RPMI7951 (cell line): ENCODE data around the gene C1GALT1. TPM values are rescaled to one million over a fixed set of nuclear protein-coding genes. Genes with fewer than 3 reads are reported as not detected.
"Not testable (repeated sequence)": the region's sequence is repeated elsewhere in the genome, so short reads cannot be mapped to it uniquely, and the experiment has no call there.

Experiments used
- DNase-seq: peaks from one replicate; pipeline ENCODE4 v3.0.0-alpha.2; 2012; ENCODE audit warnings: low read depth
- total RNA-seq: library from RNA; depleted of rRNA; stranded (reverse); fragments of >200 nt; shearing (Covaris generic); gene quantifications from 2 replicates; pipeline ENCODE4 v1.2.3, GENCODE V29; 2014; rRNA removed

The C1GALT1 gene
- total RNA-seq = 44.9 and 60.0 TPM in 2 replicates

DNA sequence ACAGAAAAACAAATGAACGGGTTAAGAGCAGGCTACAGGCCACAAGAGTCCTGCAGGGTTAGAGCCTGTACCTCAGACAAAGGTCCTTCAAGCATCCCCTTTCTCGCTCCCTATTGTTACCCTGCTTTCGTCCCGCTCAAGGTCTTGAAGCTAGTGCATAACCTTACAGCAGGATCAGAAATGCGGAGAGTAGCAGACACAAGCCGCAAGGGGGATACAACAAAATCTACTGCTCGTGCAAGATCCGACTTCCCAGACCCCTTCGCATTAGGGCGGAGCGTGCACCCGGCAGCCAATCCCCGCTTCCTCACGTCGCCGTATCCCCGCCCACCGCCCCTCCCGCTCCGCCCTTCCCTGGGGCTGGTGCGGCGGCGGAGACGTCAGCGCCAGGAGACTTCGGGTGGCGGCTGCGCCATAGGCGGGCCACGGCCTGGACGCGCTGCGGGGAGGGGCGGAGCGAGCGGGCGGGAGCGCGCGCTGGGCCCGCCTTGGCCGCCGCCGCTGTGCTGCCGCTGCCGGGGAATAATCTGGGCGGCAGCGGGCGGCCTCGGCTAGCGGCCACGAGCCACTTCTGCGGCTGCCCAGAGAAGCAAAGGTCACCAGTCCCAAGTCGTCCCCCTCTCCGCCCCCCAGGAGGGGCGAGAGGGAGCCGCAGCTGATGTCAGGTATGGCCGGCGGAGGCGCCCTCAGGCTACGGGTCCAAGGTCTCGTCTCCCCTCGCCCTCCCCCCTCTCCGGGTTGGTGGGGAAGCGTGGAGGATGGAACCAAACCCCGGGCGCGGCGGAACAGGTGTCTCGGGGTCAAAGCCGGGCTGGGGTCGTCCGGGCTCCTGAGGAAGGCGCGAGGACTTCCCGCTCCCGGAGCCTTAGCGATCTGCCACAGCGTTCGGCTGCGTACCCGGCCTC is at the start of gene C1GALT1:
Gene C1GALT1, plus strand, starts transcription at position 389 of the 905 bp plus-strand sequence. CDS start 51,776 bp downstream, outside the sequence.
- peak; percentile 98 for DNase-seq

DNA sequence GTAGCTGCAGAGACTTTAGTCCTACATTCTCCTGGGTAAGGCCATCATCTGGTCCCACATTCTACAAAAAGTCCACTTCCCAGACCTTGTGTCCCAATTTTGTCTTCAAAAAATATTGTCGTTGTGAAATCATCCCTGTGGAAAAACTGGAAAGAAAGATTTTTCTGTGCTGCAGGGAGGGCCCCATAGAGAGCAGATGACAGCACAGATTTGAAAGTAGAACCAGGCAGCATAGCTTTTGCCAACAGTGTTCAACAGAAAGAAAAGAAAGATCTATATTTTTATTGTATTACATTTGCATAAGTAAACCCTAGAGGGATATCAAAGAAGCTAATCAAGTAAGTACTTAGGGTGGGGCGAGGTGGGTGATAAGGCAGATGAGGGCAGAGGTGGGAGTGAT is 48.3 kb upstream of the C1GALT1 start:
- DNase-seq = no peak

DNA sequence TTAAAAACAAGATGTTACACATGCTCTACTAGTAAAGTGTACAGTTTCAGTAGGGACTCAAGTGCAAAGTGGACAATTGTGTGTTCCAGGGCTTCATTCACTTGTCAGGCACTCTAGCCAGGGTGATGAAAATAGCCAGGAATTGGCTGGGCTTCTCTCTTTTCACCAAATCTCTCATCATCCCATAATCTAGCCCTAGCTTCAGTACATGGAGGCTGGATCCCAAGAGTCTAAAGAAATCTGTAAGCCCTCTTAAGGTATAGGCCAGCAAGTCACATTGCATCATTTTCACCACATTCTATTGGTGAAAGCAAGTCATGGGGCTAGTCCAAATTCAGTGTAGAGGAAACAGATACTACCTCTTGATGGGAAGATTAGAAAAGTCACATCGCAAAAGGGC is 47.3 kb upstream of the C1GALT1 start:
- no peak for DNase-seq

DNA sequence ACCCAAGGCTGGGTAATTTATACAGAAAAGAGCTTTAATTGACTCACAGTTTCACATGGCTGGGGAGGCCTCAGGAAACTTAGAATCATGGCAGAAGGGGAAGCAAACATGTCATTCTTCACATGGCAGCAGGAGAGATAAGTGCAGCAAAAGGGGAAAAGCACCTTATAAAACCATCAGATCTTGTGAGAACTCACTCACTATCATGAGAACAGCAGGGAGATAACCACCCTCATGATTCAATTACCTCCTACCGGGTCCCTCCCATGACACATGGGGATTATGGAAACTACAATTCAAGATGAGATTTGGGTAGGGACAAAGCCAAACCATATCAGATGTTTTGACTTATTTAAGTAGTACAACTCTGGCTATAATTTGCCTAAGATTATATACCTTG is 46.4 kb upstream of the C1GALT1 start:
- DNase-seq = not testable (repeated sequence)

DNA sequence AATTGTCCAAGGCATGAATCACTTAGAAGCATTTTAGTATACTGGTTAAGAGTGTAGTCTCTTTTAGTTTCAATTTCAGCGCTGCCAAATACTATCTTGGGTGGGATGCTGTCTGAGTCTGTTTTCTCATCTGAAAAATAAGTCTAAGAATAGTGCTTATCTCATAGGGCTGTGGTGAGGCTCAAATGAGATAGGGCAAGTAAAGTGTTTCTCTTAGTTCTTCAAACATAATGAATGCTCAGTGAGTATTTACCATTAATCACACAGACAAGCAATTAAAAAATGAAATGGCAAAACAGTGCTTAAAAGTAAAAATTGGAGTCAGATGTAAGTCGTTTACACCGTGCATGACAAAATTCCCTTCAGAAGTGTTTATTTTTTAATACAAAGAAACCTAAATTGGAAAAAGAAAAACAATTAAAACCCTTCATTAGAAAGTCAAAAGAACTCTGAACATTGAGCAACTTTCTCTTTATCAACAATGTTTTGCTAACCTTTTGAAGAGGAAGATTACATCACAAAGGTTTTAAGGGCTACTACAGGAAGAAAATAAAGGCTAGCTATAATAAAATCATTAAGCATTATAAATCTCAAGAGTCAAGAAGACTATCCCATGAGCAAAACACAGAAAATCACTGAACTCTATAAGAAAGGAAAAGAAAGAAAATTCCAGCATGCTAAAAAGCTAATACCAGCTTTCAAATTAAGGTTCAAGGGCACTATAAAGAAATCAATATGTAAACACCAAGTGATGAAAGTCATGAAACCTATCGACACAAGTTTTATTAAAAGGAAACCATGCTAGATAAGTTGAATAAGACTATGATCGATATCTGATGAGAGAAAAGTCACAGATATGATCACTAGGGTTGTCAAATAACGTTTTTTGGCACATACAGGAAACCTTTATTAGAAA is 45.6 kb upstream of the C1GALT1 start:
- peak; percentile 49 for DNase-seq

DNA sequence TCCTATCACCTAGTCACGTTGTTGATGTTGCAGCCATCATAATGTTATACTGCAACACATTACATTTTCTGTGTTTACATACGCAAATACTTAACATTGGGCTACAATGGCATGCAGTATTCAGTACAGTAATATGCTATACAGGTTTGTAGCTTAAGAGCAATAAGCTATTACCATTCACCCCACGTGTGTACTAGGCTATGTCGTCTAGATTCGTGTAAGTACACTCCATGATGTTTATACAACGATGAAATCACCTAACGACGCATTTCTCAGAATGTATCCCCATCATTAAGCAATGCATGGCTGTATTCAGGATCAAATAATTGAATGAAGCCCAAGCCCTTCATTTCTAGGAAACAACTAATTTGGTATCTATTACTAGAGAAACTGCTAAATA is 43.4 kb upstream of the C1GALT1 start:
- DNase-seq = no peak

DNA sequence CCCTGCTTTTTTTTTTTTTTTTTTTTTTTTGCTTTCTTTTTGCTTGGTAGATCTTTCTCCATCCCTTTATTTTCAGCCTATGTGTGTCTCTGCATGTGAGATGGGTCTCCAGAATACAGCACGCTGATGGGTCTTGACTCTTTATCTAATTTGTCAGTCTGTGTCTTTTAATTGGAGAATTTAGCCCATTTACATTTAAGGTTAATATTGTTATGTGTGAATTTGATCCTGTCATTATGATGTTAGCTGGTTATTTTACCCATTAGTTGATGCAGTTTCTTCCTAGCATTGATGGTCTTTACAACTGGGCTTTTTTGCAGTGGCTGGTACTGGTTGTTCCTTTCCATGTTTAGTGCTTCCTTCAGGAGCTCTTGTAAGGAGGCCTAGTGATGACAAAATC is 38.9 kb upstream of the C1GALT1 start:
- DNase-seq = not testable (repeated sequence)

DNA sequence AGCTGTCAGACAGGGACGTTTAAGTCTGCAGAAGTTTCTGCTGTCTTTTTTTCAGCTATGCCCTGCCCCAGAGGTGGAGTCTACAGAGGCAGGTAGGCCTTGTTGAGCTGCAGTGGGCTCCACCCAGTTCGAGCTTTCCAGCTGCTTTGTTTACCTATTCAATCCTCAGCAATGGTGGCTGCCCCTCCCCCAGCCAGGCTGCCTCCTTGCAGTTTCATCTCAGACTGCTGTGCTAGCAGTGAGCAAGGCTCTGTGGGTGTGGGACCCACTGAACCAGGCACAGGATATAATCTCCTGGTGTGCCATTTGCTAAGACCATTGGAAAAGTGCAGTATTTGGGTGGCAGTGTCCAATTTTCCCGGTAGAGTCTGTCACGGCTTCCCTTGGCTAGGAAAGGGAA is 37.2 kb upstream of the C1GALT1 start:
- DNase-seq = not testable (repeated sequence)

DNA sequence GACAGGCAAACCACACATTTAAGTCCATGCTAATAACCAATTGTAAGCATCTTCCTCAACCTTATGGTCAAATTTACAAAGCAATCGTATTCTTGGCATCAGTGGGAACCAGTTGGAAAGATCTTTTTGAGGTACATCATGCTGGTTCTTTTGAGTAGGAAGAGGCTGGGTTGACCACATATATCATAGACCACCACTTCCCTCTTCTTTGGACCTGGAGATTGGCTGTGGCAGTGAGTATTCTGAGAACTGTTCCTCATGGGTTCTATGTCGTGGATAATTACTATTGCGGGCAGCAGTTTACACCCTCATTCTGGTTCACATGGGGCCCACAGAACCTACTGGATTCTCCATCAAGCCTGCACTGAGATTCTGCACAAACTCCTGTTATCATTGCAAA is 35.5 kb upstream of the C1GALT1 start:
- no peak for DNase-seq

DNA sequence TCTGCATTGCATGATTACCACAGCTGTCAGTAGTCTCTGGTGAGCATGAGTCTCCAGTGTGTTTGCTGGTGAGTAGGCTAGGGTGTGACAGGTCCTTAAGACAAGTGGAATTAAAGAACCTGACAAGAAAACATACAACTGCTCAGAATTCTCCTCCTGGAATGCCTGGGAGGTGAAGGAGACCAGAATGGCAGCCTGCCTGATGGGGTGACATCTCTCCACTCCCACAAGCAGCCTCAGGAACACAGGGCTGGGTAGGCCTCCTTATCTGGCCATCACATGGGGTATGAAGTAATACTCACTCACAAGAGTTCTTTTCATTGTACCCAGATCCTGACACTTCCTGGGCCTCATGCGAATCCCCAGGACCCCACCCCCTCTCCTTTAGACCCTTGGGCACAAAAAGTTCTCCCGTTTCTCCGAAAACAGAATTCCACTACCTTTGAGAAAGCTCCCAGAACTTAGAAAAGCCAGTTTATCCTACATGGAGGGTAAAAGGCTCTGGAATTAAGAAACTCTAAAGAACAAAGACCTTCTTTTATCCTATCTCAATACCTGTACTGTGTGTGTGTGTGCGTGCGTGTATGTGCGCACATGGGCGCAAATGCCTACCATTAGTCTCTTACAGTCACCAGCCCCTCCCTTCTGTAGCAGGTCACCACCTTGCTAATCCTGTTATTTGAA is 33.4 kb upstream of the C1GALT1 start:
- DNase-seq = no peak

DNA sequence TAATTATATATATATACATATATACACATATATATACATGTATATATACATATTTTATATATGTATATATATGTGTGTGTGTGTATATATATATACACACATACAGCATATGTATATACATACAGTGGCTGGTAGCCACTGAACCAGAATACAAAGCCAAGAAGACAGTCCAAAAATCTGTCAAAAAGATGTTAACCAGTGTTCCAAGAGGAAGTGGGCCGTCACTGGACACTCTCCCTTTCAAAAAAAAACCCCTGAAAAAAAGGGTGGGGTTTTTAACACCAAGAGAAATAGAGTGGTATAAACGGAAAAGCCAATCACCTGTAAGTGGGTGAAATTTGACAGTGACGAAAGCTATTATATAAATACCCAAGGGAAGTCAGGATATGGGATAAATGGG is 31.1 kb upstream of the C1GALT1 start:
- no peak for DNase-seq

DNA sequence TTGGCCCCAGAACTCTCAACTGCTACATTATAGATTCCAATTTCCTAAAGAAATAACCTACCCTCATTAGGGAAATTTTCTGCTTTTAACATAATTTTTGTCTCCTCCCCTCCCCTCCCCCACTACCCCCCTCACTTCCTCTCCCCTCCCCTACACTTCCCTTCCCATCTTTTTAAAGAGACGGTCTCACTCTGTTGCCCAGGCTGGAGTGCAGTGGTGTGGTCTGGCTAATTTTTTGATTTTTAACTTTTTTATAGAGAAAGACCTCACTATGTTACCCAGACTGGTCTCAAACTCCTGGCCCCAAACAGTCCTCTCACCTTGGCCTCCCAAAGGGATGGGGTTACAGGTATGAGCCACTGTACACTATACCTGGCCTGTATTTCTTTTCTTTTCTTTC is 30.5 kb upstream of the C1GALT1 start:
- no peak for DNase-seq

DNA sequence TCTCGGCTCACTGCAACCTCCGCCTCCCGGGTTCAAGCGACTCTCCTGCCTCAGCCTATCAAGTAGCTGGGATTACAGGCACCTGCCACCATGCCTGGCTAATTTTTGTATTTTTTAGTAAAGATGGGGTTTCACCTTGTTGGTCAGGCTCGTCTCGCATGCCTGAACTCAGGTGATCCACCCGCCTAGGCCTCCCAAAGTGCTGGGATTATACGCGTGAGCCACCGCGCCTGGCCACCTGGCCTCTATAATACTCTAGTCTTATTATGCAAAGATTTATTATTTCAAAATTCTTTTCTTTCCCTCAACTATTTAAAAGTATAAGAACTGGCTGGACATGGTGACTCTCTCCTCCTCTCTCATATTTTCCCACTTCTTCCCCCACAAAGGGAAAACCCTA is 30.0 kb upstream of the C1GALT1 start:
- no peak for DNase-seq

DNA sequence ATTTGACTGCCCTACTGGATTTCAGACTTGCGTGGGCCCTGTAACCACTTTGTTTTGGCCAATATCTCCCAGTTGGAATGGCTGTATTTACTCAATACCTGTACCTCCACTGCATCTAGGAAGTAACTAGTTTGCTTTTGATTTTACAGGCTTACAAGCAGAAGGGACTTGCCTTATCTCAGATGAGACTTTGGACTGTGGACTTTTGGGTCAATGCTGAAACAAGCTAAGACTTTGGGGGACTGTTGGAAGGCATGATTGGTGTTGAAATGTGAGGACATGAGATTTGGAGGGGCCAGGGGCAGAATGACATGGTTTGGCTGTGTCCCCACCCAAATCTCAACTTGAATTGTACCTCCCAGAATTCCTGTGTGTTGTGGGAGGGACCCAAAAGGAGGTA is 28.0 kb upstream of the C1GALT1 start:
- not testable (repeated sequence) for DNase-seq

DNA sequence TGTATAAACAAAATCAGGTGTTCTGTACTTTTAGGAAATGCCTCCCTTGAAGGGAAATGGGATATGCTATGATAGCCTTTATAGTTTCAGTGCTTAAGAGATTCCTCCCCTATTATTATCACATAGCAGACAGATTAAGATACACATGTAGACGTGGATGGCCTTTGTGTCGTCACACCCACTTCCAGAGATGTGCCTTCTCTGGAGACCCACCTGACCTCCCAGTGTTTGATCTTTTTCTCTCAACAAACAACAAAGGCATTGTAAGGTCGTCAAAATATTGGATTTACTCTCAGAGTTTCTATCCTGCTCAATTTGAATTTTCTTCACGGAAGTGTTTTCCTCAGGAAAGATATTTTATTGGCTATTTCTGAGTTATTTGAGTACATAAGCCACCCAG is 25.7 kb upstream of the C1GALT1 start:
- peak; percentile 30 for DNase-seq

DNA sequence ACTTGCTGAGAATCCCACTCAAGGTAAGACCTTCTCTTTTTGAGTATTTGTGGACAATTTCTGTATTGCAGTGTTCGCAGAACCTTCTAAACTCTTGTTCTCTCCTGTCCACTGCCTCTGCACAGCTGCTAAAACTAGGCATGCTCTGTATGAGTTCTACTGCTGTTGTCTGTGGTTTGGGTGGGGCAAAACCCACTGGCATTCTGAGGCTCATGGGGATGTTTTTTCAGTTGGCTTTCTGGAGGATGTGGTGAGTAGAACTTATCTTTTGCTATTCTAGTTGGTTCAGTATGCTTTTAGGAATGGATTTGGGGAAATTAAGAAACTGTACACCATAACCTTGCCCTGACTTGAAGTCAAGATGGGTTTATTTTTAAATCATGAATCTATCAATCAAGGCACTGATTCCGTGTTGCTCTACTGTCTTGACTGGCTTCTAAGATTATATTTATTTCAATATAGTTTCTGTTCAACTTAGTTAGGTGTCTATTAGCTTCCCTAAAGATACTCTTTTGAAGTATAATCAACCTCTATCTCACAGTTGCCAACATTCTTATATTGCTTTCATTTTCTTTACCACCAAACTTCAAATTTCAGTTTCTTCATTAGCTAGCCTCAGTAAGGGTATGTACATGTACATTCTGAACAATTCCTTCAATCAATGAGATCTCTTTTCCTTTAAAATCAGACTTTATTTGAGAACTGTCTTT is 25.0 kb upstream of the C1GALT1 start:
- peak; percentile 95 for DNase-seq

DNA sequence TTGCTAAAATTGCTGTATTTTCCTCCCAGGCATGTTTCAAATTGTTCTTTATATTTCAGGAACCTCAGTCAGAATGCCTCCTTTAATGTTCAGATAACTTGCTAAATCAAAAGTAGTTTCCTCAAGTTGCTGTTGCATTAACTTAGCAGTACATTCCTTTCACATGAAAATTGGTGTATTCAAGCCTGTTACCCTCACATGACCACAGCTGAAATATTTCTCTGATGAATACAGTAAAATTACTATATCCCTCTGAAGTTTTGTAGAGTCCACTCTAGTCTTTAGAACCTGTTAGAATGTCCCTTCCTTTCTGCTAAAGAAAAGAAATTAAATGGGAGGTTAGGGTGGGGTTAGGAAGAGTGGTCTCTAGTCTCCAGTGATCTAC is 24.5 kb upstream of the C1GALT1 start:
- DNase-seq = peak; percentile 68

DNA sequence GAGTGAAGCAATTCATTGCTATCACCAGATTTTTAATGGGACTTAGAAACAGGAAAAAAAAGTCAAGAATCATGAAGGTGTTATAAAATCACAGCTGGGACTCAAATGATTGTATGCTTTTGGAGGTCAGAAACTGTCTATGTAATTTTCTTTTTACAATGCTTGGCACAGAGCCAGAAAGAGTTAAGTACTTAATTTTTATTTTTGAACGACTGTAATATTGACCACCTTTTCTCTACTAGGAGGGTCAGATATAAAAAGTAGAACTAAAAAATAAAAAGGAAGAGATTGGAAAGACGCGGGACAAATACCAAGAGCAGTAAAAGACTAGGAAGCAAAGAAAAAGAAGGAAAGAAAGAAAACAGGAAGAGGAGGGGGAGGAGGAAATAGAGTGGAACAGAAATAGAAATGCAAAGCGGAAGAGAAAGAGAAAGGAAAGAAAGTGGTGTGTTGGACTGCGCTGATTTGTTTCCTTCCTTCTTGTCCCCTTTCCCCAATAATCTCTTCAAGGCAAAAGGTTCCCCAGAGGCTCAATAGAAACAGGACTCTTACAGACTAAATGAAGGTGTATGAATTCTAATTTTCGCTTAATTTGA is 23.2 kb upstream of the C1GALT1 start:
- DNase-seq = peak; percentile 49

DNA sequence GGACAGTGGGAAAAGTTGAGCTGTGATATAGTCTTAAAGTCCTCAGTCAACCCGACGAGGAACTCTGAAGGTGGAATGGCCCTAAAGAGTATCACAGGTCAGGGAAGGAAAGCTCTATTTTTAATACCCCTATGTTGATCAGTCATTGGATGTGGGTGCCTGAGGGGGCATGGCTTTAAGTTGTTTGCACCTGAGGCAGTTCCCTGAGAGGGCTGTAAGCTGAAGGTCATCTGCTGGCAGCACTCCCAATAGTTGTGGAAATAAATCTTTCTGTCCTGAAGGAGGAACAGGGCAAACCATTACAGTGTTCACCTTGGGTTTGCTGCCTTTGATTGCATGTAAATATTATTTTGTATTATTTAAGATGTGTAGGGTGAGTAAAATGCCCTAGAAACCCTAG is 17.8 kb upstream of the C1GALT1 start:
- no peak for DNase-seq

DNA sequence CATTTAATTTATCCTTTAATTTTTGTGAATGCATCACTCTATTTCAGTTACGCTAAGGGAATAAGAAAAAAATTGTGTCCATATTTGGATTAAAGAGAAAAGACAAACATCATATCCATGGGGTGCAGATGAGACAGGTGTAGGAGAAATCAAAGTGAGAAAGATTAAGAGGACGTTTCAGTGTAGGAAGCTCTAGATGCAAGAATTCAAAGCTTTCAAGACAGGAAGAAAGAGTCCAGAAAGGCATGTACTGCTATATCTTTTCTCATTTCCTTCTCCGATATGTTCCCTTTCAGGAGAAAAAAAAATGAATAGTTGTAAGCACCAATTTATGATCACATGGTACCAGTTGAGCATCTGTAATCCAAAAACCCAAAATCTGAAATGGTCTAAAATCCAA is 17.0 kb upstream of the C1GALT1 start:
- no peak for DNase-seq

DNA sequence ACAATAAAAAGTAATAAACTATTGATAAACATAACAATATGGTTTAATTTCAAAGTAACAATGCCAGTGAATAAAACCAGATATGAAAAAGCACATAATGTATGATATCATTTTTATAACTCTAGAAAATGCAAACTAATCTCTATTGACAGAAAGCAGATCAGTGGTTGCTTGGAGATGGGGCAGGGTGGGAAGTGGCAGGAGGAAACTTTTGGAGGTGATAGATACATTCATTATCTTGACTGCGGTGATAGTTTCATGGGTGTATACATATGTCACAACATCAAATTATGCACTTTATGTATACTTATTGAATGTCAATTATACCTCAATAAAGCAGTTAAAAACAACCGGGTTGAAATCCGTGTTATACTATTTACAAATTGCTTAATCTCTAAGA is 16.0 kb upstream of the C1GALT1 start:
- no peak for DNase-seq
